GM19397 (cell line): ENCODE measurements around the gene ZKSCAN4.

Experiments used
- ATAC-seq: cut with Tn5 transposase; IDR thresholded peaks from one replicate; pipeline ENCODE4 v1.9.1; 2021; ENCODE audit warnings: mild to moderate bottlenecking, moderate library complexity; ENCODE audit not compliant: unreplicated experiment

ZKSCAN4 gene

DNA sequence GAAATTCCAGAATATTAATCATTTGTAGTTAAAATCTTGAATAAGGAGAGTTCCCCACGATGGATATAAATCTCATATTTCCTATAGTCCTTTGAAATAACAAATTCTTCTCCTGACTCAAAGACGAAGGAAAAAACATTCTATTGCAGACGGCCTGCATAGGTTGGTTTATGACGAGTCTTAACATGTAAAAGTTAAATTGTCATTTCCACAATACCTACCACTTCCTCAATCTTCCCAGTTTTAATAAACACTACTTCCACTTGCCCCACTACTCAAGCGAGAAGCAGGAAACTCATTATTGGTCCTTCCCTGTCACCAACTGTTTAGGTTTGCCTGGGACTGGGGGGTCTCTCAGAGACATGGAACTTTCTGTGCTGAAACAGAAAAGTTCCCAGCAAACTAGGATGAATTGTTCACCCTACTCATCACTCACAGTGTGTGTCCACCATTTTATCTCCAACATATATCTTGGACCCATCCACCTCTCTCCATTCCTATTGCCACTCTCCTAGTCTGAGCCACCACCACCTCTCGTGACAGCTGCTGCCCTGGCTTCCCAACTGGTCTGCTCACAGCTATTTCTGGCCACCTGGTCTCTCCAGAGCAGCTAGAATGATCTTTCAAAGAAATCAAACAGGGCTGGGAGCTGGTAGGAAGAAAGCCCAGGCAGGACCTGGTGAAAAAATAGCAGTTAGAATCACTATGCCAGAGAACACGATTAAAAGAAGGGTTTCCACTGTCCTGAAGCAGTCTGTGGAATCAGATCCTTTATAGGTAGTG is 42.1 kb downstream of the ZKSCAN4 start:
- no peak for ATAC-seq

DNA sequence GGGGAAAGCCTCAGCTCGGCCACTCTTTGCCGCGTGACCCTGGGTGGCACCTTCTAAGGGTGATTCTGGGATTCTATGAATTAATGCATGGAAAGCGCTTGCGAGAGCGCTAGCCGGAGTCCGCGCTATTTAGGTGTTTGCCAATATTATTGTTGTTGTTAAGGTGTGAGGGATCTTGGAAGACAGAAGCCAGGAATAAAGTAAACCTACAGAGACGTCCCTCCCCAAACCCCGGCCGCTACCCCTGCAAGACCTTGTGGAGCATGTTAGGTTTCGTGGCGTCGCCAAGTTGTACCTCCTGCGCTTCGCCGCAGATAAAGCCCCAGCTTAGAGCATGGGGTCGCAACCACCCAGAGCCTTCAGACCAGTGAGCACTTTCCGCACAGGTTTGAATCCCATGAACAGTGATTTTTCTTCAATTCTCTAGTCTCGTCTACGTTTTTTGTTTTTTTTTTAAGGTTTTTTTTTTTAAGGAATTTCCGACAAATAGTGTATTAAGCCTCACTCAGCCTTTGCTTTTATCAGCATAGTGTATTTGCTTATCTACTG is 43.9 kb downstream of the ZKSCAN4 start:
- no peak for ATAC-seq

DNA sequence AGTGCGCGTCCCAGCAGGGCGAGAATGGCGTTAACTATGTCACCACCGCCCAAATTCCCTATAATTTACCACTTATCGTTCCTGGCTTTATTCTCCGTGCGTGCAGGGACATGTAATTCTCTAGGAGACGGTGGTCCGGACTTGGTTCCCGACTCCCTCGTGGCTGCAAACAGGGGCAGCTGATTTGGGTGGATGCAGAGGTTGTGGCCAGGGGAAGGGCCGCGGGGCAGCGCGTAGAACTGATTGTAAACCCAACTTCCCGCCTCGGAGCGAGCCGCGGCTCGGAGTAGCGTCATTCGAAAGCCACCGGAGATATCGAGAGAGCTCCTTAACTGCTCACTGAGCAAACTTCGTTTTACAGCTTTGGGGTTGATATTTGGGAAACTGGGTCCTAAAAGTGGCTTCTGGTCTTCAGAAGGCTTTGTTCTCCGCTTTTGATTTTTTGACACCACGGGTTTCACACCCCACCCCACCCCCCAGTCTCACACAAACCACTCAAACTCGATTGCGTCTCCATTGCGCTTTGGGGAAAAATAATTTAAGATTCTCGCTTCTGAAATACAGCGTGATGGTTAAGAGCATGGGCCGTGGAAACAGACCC is 44.5 kb downstream of the ZKSCAN4 start:
- ATAC-seq: no peak

DNA sequence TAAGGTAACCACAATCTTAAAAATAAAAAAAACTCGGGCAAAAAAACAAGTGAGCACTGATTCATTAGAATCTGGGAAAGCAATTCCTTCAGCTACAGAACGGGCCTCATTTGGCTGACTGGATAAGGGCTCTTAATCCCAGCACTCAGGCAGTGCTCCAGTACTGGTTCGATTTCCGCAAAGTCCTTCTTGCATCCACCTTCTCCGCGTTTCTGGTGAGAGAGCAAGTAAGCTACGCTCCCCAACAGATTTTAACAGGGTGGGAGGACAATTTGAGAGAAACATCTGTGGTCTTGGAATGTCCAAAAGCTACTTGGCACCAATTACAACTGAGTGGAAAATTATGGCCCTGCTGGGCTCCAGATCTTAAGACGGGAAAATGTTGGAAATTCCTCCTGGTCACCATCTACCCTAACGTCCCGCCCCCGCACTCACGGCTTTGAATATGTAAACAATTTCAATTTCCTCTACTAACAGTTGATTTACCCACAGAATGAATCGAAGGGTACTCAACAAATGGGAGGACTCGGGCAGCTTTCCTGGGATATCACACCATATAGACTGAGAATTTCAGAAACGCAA is 45.0 kb downstream of the ZKSCAN4 start:
- no peak for ATAC-seq

DNA sequence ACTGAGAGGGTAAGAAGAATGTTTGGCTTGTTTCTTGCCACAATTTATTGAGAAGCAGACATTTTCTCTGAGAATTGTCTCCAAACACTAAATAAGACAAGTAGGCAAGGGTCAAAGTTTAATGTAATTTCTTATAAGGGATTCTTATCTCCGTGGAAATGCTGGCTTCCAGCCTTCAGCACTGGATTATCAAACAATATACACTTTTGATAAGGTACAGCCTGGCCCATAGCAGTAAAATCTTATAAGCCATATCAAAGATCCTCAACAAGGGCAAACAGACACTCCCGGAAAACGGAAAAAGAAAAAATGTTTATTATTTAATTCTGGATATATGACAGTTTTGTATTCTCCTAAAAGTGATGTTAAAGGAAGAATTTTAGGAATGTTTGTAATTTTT is 45.5 kb downstream of the ZKSCAN4 start:
- ATAC-seq: no peak

DNA sequence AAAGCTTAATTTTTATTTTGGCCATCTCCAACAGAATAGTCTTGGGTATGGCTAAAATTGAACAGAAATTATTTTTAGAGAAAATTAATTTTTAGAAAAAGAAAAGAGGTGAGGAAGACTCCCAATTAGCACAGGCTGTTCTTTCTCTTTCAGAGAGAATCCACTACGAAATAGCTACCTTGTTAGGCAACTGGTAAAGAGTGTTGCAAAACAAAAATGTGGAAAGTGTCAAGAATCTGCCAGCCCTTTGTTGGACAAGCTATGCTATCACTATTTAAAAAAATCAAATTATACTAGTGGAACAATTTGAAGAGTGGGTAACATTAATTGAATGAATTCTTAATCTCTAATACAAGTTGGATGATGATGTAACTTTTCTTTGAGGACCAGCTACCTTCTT is 46.2 kb downstream of the ZKSCAN4 start:
- ATAC-seq: no peak

DNA sequence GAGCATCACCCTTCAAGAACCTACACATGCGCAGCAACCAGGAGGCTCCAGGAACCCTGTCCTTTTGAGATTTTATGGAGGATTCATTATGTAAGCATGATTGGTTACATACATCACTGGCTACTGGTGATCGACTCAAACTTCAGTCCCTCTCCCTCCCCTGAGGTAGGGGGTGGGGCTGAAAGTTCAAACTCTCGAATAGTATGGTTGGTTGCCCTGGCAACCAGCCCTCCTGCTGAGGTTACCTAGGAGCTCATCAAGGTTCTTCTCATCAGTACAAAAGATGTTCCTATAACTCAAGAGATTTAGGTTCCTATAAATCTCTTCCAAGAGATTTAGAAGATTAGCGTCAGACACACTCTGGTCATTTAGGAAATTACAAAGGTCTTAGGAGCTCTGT is 48.9 kb downstream of the ZKSCAN4 start:
- no peak for ATAC-seq

DNA sequence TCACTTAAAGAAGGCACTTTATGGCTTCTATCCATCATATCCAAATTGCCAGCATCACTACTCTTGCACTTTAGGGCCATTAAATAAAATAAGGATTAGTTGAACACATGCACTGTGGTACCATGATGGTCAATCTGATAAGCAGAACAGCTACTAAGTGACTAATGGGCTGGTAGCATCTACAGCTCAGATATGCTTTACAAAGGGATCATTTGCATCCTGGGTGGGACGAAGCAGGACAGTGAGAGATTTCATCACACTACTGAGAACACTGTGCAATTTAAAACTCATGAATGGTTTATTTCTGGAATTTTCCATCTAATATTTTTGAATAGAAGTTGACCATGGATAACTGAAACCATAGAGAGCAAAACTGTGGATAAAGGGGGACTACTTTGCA is 52.0 kb downstream of the ZKSCAN4 start:
- no peak for ATAC-seq
